Activated CD8-positive, alpha-beta T cell treated with anti-CD3 and anti-CD28 coated beads for 36 hours (primary cell): ENCODE results near the gene LLGL1. TPM values are rescaled to one million over a fixed set of nuclear protein-coding genes. Genes with fewer than 3 reads are reported as not detected.

Source experiments
- ATAC-seq: fragments of 200-7000 bp; cut with Tn5 transposase; one replicate; pipeline ENCODE4 v1.10.0; 2021; ENCODE audit warnings: mild to moderate bottlenecking, moderate library complexity
- CTCF ChIA-PET: fragments of 350-600 bp; sonication (Branson Sonifier 250); formaldehyde crosslinking; loops from one replicate; lab custom pipeline; 2021; ENCODE audit warnings: antibody characterized with exemption; lab: Charles Lee
- POLR2A ChIA-PET: fragments of 350-600 bp; sonication (Branson Sonifier 250); formaldehyde crosslinking; loops from one replicate; lab custom pipeline; 2021; ENCODE audit warnings: antibody characterized with exemption; lab: Charles Lee
- DNase-seq: peaks from one replicate; pipeline ENCODE4 v3.0.0-alpha.2; 2020
- H3K27ac Mint-ChIP-seq: one replicate; pipeline ENCODE4 v1.8.0; 2021; ENCODE audit warnings: mild to moderate bottlenecking, mixed read lengths
- H3K27me3 Mint-ChIP-seq: one replicate; pipeline ENCODE4 v1.8.0; 2021; ENCODE audit warnings: mixed read lengths
- H3K36me3 Mint-ChIP-seq: one replicate; pipeline ENCODE4 v1.8.0; 2021; ENCODE audit warnings: low read depth, mixed read lengths
- H3K4me1 Mint-ChIP-seq: one replicate; pipeline ENCODE4 v1.8.0; 2021; ENCODE audit warnings: low read depth, mixed read lengths
- H3K4me3 Mint-ChIP-seq: one replicate; pipeline ENCODE4 v1.8.0; 2021; ENCODE audit warnings: mild to moderate bottlenecking, moderate library complexity, mixed read lengths
- H3K9me3 Mint-ChIP-seq: one replicate; pipeline ENCODE4 v1.8.0; 2021; ENCODE audit warnings: mixed read lengths
- CTCF ChIP-seq: fragments of 200-600 bp; IDR thresholded peaks from one replicate; pipeline ENCODE4 v1.8.0; 2022; ENCODE audit warnings: antibody characterized with exemption, mild to moderate bottlenecking
- intact Hi-C: fragments of 100-400 bp; cut with micrococcal nuclease; formaldehyde crosslinking; loops from one replicate; pipeline ENCODE4 v1.10.0; 2022
- total RNA-seq, 2 experiments: library from RNA; stranded (reverse); gene quantifications; one replicate each; pipeline ENCODE4 v1.2.3, GENCODE V29; 2021

Gene LLGL1
- total RNA-seq, 2 experiments from 2014 or later: 15.1 to 17.6 TPM

- no peak for ATAC-seq
- Mint-ChIP-seq H3K4me3 (no peak overlapping the region), H3K36me3 (peaks cover 26% of the 10 kb centered on the region), H3K9me3 (no peaks in the 10 kb centered on the region), H3K4me1 (no peaks in the 10 kb centered on the region), H3K27ac (no peak overlapping the region), H3K27me3 (no peaks in the 10 kb centered on the region)
- DNase-seq: no peak
- ChIA-PET POLR2A (interaction anchor here (0.6 to 1.6 kb wide), 3 partner anchors 9 to 76 kb away, joined by 3 to 4 read pairs (median 3); no protein-coding TSS in a partner anchor), CTCF (interaction anchor here (0.6 to 1.0 kb wide), 5 partner anchors 16 to 75 kb away, joined by 3 to 4 read pairs (median 3); partner anchors contain the start of genes SMCR8 and TOP3A)
- intact Hi-C loops: no loop called here
- TF ChIP-seq CTCF: no peak
Measured at GRCh38 chr17:18247613-18248001, 22.2 kb downstream of the LLGL1 start.

- Mint-ChIP-seq H3K36me3 (peaks cover 24% of the 10 kb centered on the region), H3K27ac (peak overlapping the region; percentile 16), H3K4me1 (no peaks in the 10 kb centered on the region), H3K27me3 (no peaks in the 10 kb centered on the region), H3K4me3 (no peak overlapping the region), H3K9me3 (no peaks in the 10 kb centered on the region)
- DNase-seq (peak; percentile 75), ATAC-seq (peak; percentile 93)
- TF ChIP-seq CTCF: peak; percentile 70
- intact Hi-C loops: no loop called here
- ChIA-PET CTCF (interaction anchor here (0.7 to 1.4 kb wide), 14 partner anchors 8 to 88 kb away, joined by 3 to 5 read pairs (median 3); no protein-coding TSS in a partner anchor), POLR2A (interaction anchor here (1.4 to 1.6 kb wide), 2 partner anchors 8 to 28 kb away, joined by 3 to 4 read pairs; no protein-coding TSS in a partner anchor)
Measured at GRCh38 chr17:18248300-18248731, 22.9 kb downstream of the LLGL1 start.

DNA sequence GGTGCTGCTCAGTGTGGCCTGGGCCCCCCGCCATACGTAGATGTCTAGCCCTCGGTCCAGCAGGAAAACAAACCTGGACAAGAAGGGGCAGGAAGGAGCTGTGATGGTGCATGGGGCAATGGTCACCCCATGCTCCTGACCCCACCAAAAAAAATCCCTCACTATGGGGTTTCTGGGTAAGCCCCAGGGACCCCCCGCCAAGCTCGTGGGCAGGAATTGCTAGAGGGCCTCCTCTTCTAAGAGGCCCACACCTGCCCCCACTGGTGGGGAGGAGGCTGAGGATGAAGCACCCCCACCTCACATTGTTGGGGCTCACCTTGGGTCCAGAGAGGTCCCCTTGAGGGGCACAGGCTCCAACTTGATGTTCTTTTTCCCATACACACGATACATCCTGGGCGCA is 23.4 kb downstream of the LLGL1 start:
- no peak overlapping the region for H3K4me3 Mint-ChIP-seq
- H3K36me3 Mint-ChIP-seq: peaks cover 28% of the 10 kb centered on the region
- POLR2A ChIA-PET: interaction anchor here (0.9 kb wide), 1 partner anchor 15 kb away, joined by 4 read pairs; no protein-coding TSS in a partner anchor
- no peaks in the 10 kb centered on the region for H3K9me3 Mint-ChIP-seq
- ATAC-seq (no peak), DNase-seq (no peak)
- no peak overlapping the region for H3K27ac Mint-ChIP-seq
- CTCF ChIA-PET: interaction anchor here (0.7 to 1.4 kb wide), 13 partner anchors 8 to 88 kb away, joined by 3 to 5 read pairs (median 3); no protein-coding TSS in a partner anchor
- intact Hi-C loops: no loop called here
- H3K27me3 Mint-ChIP-seq: no peaks in the 10 kb centered on the region
- TF ChIP-seq CTCF: no peak
- no peaks in the 10 kb centered on the region for H3K4me1 Mint-ChIP-seq

- H3K9me3 Mint-ChIP-seq: no peaks in the 10 kb centered on the region
- ChIA-PET POLR2A (interaction anchor here (1.1 to 1.4 kb wide), 2 partner anchors 9 to 16 kb away, joined by 3 to 5 read pairs; no protein-coding TSS in a partner anchor), CTCF (interaction anchor here (0.9 kb wide), 1 partner anchor 9 kb away, joined by 5 read pairs; no protein-coding TSS in a partner anchor)
- DNase-seq: no peak
- H3K27me3 Mint-ChIP-seq: no peaks in the 10 kb centered on the region
- H3K27ac Mint-ChIP-seq: no peak overlapping the region
- no peak overlapping the region for H3K4me3 Mint-ChIP-seq
- ATAC-seq: no peak
- no peaks in the 10 kb centered on the region for H3K4me1 Mint-ChIP-seq
- intact Hi-C loops: no loop called here
- TF ChIP-seq CTCF: no peak
- H3K36me3 Mint-ChIP-seq: peaks cover 26% of the 10 kb centered on the region
Measured at GRCh38 chr17:18250259-18250658, 24.8 kb downstream of the LLGL1 start.

- H3K36me3 Mint-ChIP-seq: peaks cover 22% of the 10 kb centered on the region
Measured at GRCh38 chr17:18250708-18251107, 25.3 kb downstream of the LLGL1 start.

More at GRCh38 chr17:18250708-18251107, 25.3 kb downstream of the LLGL1 start:
- no peak for ATAC-seq
- CTCF ChIA-PET: interaction anchor here (0.9 kb wide), 1 partner anchor 9 kb away, joined by 5 read pairs; no protein-coding TSS in a partner anchor
- POLR2A ChIA-PET: interaction anchor here (0.8 to 1.4 kb wide), 3 partner anchors 10 to 16 kb away, joined by 3 to 5 read pairs (median 4); partner anchors contain the start of gene MIEF2
- no peak overlapping the region for H3K4me3 Mint-ChIP-seq
- intact Hi-C loops: no loop called here
- no peaks in the 10 kb centered on the region for H3K4me1 Mint-ChIP-seq
- DNase-seq: no peak
- H3K27me3 Mint-ChIP-seq: no peaks in the 10 kb centered on the region
- TF ChIP-seq CTCF: no peak
- no peaks in the 10 kb centered on the region for H3K9me3 Mint-ChIP-seq
- H3K27ac Mint-ChIP-seq: no peak overlapping the region
